Activated CD8-positive, alpha-beta memory T cell treated with anti-CD3 and anti-CD28 coated beads for 1 hour (primary cell): Measurements from ENCODE around the gene TMOD1.

Experiments used
- DNase-seq, 2 donors: peaks; one replicate each; pipeline ENCODE4 v3.0.0-alpha.2; 2020; ENCODE audit warnings: low read depth in 1 of 2; ENCODE audit errors: extremely low read depth in 1 of 2

The TMOD1 gene

GRCh38 chr9:97515662-97516061, 14.2 kb downstream of the TMOD1 start:
- no peak for DNase-seq

- DNase-seq, result no peak
These were observed 14.6 kb downstream of the TMOD1 start for GRCh38 chr9:97516111-97516510.

GRCh38 chr9:97517331-97518089, 16.0 kb downstream of the TMOD1 start:
- DNase-seq, result no peak

GRCh38 chr9:97518166-97518908, 16.9 kb downstream of the TMOD1 start:
- no peak for DNase-seq

GRCh38 chr9:97518909-97519307, 17.4 kb downstream of the TMOD1 start:
- DNase-seq, result no peak

- DNase-seq, result no peak
These were observed 18.0 kb downstream of the TMOD1 start for GRCh38 chr9:97519441-97519970.

- DNase-seq, result no peak
These were observed 20.3 kb downstream of the TMOD1 start for GRCh38 chr9:97521576-97522333.

GRCh38 chr9:97524424-97524823, 23.0 kb downstream of the TMOD1 start:
- no peak for DNase-seq

GRCh38 chr9:97525451-97525850, 24.0 kb downstream of the TMOD1 start:
- DNase-seq, result no peak

GRCh38 chr9:97526895-97527575, 25.6 kb downstream of the TMOD1 start:
- no peak for DNase-seq

- DNase-seq, result no peak
These were observed 26.4 kb downstream of the TMOD1 start for GRCh38 chr9:97527626-97528528.

GRCh38 chr9:97528529-97529230, 27.2 kb downstream of the TMOD1 start:
- no peak for DNase-seq

- no peak for DNase-seq
These were observed 28.1 kb downstream of the TMOD1 start for GRCh38 chr9:97529363-97530076.

- DNase-seq, result no peak
These were observed 30.5 kb downstream of the TMOD1 start for GRCh38 chr9:97531888-97532376.

- no peak for DNase-seq
These were observed 32.7 kb downstream of the TMOD1 start for GRCh38 chr9:97534185-97534584.

GRCh38 chr9:97534961-97535594, 33.6 kb downstream of the TMOD1 start:
- DNase-seq, result no peak

GRCh38 chr9:97535771-97536170, 34.3 kb downstream of the TMOD1 start:
- no peak for DNase-seq

GRCh38 chr9:97536480-97536879, 35.0 kb downstream of the TMOD1 start:
- DNase-seq, result no peak
